G401.6 (cell line): ENCODE measurements around the gene FAM117B.

Source experiments
- FAIRE-seq: peaks from 2 replicates; lab custom pipeline; 2012; peaks lifted over from hg19 to GRCh38; lab: Jason Lieb, UNC

FAM117B gene

GRCh38 chr2:202815548-202816360 lies 181.0 kb downstream of the FAM117B start:
- peak; percentile 27 for FAIRE-seq

GRCh38 chr2:202817771-202818170 lies 183.0 kb downstream of the FAM117B start:
- FAIRE-seq: no peak

GRCh38 chr2:202818321-202818720 lies 183.6 kb downstream of the FAM117B start:
- no peak for FAIRE-seq
